ENCODE measurements around the gene NOTCH3. TPM values are rescaled to one million over a fixed set of nuclear protein-coding genes. Genes with fewer than 3 reads are reported as not detected.

Gene NOTCH3
- total and polyA plus RNA-seq, 2 of the 8 experiments (the other 6 are each of a cell fraction or from before 2014, with no cell fraction given), result 37.5 to 107 TPM

DNA sequence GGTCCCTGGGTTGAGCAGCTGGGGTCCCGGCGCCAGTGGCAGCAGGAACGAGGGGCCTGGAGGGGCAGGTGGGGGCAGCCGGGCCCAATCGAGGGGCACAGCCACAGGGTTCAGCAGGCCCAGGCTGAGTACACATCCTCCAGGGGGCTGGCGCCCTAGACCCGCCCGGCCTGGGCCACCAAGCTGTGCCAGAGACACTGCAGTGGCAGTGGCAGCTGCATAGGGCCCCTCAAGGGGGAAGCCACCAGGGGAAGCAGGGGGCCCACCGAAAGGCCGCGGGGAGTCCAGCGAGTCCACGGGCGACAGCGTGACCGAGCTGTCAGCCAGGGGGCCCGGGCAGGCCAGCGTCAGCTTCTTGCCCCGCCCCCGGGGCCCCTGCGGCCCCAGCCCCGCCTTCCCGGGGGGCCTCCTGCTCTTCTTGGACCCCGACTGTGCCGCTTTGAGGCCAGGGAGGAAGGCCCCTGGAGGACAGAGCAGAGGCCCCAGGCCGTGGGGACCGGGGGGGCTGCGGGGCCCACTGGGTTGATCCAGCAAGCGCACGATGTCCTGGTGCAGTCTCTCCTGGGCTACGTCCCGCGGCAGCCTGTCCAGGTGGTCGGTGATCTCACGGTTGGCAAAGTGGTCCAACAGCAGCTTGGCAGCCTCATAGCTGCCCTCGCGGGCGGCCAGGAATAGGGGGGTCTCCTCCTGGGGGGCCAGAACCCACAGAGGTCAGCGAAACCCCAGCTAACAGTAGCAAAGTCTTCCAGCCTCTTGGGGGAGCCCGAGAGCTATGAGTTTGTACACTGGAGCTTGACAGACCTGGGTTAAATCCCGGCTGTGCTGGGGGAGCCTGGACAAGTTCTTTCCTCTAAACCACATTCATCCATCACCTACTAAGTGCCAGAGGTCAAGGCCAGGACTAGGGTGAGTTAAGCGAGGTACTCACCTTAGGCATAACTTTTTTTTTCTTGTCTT is 39.5 kb downstream of the NOTCH3 start:
- Histone ChIP-seq H3K4me3 (ENCODE audit: extremely low read depth in 1 of 4, insufficient read depth in 2 of 4, low read depth in 3 of 4, low read length in 4 of 4) (no peak overlapping the region), H3K9ac (replicated peaks in 1 of 4; ENCODE audit: extremely low read depth in 1 of 4, low read depth in 3 of 4, low read length in 3 of 4) (no peak overlapping the region), H4K5ac (ENCODE audit: insufficient read length, low read depth, low read length) (no peak overlapping the region), H3K56ac (replicated peaks; ENCODE audit: insufficient read length, low read depth, low read length) (no peak overlapping the region), H2BK12ac (ENCODE audit: low read depth, low read length) (no peak overlapping the region), H3K23ac (ENCODE audit: insufficient read length) (no peak overlapping the region), H2BK15ac (ENCODE audit: low read length) (no peak overlapping the region), H3K23me2 (ENCODE audit: low read depth, low read length) (no peaks in the 10 kb centered on the region), H2AK5ac (ENCODE audit: low read depth, low read length) (no peak overlapping the region), H3K79me1 (ENCODE audit: low read depth, low read length) (no peaks in the 10 kb centered on the region), H4K8ac (ENCODE audit: extremely low read depth, insufficient read depth, low read length) (peak overlapping the region; percentile 3; the same call in 1 of the 2 replicates), H2BK5ac (ENCODE audit: low read depth, low read length) (no peak overlapping the region), H3K27me3 (replicated peaks in 1 of 4; ENCODE audit: control insufficient read depth in 3 of 4, extremely low read depth in 1 of 4, insufficient read depth in 3 of 4, low read length in 3 of 4) (no peaks in the 10 kb centered on the region), H2AFZ (ENCODE audit: low read length) (no peak overlapping the region), H3K79me2 (ENCODE audit: control insufficient read depth in 1 of 2, insufficient read depth in 2 of 2, low read length in 2 of 2) (no peaks in the 10 kb centered on the region), H2BK120ac (replicated peaks; ENCODE audit: low read depth, low read length) (no peak overlapping the region), H2BK20ac (ENCODE audit: low read length) (no peak overlapping the region), H3K18ac (ENCODE audit: extremely low read depth, low read length) (no peak overlapping the region), H3K27ac (ENCODE audit: low read depth, low read length) (no peak overlapping the region), H4K20me1 (replicated peaks in 1 of 2; ENCODE audit: control insufficient read depth in 1 of 2, insufficient read depth in 2 of 2, low read length in 2 of 2) (no peaks in the 10 kb centered on the region), H3K36me3 (ENCODE audit: control insufficient read depth in 2 of 4, insufficient read depth in 4 of 4, low read length in 3 of 4) (peaks cover 28 to 77% (median 52%) of the 10 kb centered on the region in 4 experiments), H3K4me2 (ENCODE audit: insufficient read depth in 1 of 2, low read depth in 2 of 2, low read length in 2 of 2) (no peak overlapping the region), H3K14ac (ENCODE audit: insufficient read length) (no peak overlapping the region), H3K9me3 (ENCODE audit: insufficient read depth in 2 of 2, low read depth in 1 of 2, low read length in 1 of 2) (peaks cover 16 to 38% of the 10 kb centered on the region in 2 experiments), H3K4ac (replicated peaks; ENCODE audit: insufficient read length, low read depth, low read length) (no peak overlapping the region), H4K91ac (replicated peaks; ENCODE audit: insufficient read length, low read length) (no peak overlapping the region), H3K4me1 (replicated peaks in 1 of 4; ENCODE audit: control insufficient read depth in 3 of 4, insufficient read depth in 4 of 4, low read length in 3 of 4) (no peaks in the 10 kb centered on the region)
- ChIA-PET POLR2A (ENCODE audit: partially characterized antibody) (interaction anchor here (0.6 to 3.6 kb wide), 3 partner anchors 9 to 385 kb away, joined by 3 to 14 read pairs (median 3); no protein-coding TSS in a partner anchor), CTCF (ENCODE audit: partially characterized antibody) (interaction anchor here (0.6 to 1.5 kb wide), 10 partner anchors 9 to 150 kb away, joined by 3 to 5 read pairs (median 4); no protein-coding TSS in a partner anchor)
- WGBS, 2 experiments (ENCODE audit: extremely low coverage in 1 of 2, insufficient coverage in 1 of 2, insufficient read length in 1 of 2, insufficient replicate concordance in 2 of 2, low coverage in 1 of 2, low lambda C conversion rate in 2 of 2, missing lambda C conversion rate in 1 of 2), result 93% methylated on average over 27 of the region's 42 CpGs; no CpG with 5 or more reads in 1 of the 2 experiments
- no peak for FAIRE-seq
- DNase-seq (ENCODE audit: low read depth in 1 of 2, low spot score in 2 of 2), result no peak
- TF ChIP-seq ASH2L (IDR thresholded peaks at IDR 0.05; ENCODE audit: low read length) (no peak), CEBPB (IDR thresholded peaks at IDR 0.05; ENCODE audit: low read depth, low read length) (no peak), RNF2 (IDR thresholded peaks at IDR 0.05; ENCODE audit: borderline replicate concordance, low read depth, low read length, missing control alignments, poor library complexity, severe bottlenecking) (no peak), RFX5 (IDR thresholded peaks at IDR 0.05; ENCODE audit: borderline replicate concordance, low read depth, low read length) (no peak), RAD21 (IDR thresholded peaks at IDR 0.05 in 1 of 2, conservative IDR thresholded peaks at IDR 0.05 in 1 of 2; ENCODE audit: low read depth in 2 of 2, low read length in 2 of 2) (peak in 1 of 2 experiments; percentile 46; a peak in 2 of 4 replicates), POU5F1 (IDR thresholded peaks at IDR 0.05; ENCODE audit: low read depth, low read length) (no peak)
- TF ChIP-seq, protein P1, sequence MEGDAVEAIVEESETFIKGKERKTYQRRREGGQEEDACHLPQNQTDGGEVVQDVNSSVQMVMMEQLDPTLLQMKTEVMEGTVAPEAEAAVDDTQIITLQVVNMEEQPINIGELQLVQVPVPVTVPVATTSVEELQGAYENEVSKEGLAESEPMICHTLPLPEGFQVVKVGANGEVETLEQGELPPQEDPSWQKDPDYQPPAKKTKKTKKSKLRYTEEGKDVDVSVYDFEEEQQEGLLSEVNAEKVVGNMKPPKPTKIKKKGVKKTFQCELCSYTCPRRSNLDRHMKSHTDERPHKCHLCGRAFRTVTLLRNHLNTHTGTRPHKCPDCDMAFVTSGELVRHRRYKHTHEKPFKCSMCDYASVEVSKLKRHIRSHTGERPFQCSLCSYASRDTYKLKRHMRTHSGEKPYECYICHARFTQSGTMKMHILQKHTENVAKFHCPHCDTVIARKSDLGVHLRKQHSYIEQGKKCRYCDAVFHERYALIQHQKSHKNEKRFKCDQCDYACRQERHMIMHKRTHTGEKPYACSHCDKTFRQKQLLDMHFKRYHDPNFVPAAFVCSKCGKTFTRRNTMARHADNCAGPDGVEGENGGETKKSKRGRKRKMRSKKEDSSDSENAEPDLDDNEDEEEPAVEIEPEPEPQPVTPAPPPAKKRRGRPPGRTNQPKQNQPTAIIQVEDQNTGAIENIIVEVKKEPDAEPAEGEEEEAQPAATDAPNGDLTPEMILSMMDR (IDR thresholded peaks at IDR 0.05; ENCODE audit: control extremely low read depth in 1 of 3, insufficient read depth in 1 of 3, low read depth in 1 of 3, low read length in 3 of 3), result peak in 2 of 3 experiments; percentile 19 to 22; a peak in 2 of 4 replicates

Data from H1 (cell line).